ENCODE results near the gene FCN1. TPM values are rescaled to one million over a fixed set of nuclear protein-coding genes. Genes with fewer than 3 reads are reported as not detected.
A peak's percentile ranks its signal among the peaks of the same experiment; 100 is the strongest.

FCN1 gene
- polyA plus RNA-seq, 3 donors: 2,884 to 7,680 (median 6,268) TPM

- H3K4me3 ChIP-seq (replicated peaks in 1 of 3; ENCODE audit: low read depth in 2 of 3, low read length in 3 of 3): no peak overlapping the region
- TF ChIP-seq CTCF (IDR thresholded peaks at IDR 0.05): no peak
- DNase-seq: peak in 1 of 3 donors; percentile 12
- H3K4me1 Mint-ChIP-seq: peaks cover 51% of the 10 kb centered on the region
- peak overlapping the region in 4 of 7 donors; percentile 61 to 78 (median 66) for H3K27ac Mint-ChIP-seq
- peaks cover 33 to 68% of the 10 kb centered on the region in 2 donors for H3K4me1 ChIP-seq (ENCODE audit: control insufficient read depth in 1 of 2, insufficient read depth in 2 of 2, low read length in 2 of 2)
- peaks cover 0 to 7% of the 10 kb centered on the region in 2 donors for H3K27me3 ChIP-seq (ENCODE audit: control insufficient read depth in 2 of 2, insufficient read depth in 2 of 2, low read length in 2 of 2)
- H3K4me3 Mint-ChIP-seq: no peak overlapping the region
- H3K36me3 Mint-ChIP-seq: peaks cover 4 to 7% of the 10 kb centered on the region in 2 donors
- intact Hi-C loops (cut with micrococcal nuclease): no loop called here
- WGBS (ENCODE audit: insufficient coverage): 91% methylated on average over 6 of the region's 13 CpGs
- H3K27ac ChIP-seq (ENCODE audit: low read depth in 1 of 2, low read length in 2 of 2): peak overlapping the region in 1 of 2 donors; percentile 49
- no peak overlapping the region for H2AFZ ChIP-seq (ENCODE audit: insufficient read depth, low read depth, low read length, poor library complexity, severe bottlenecking)
- no peaks in the 10 kb centered on the region for H4K20me1 ChIP-seq (ENCODE audit: insufficient read depth, low read length)
- H3K36me3 ChIP-seq (replicated peaks in 1 of 2; ENCODE audit: control insufficient read depth in 1 of 2, insufficient read depth in 2 of 2, low read length in 2 of 2): no peaks in the 10 kb centered on the region
- no peak overlapping the region for H3K9ac ChIP-seq (ENCODE audit: insufficient read depth, low read length, poor library complexity, severe bottlenecking)
- peaks cover 0 to 17% (median 5%) of the 10 kb centered on the region in 7 donors for H3K9me3 Mint-ChIP-seq
- peaks cover 30 to 37% (median 32%) of the 10 kb centered on the region in 3 donors for H3K27me3 Mint-ChIP-seq (ENCODE audit: low read depth in 3 of 3)
- H3K4me2 ChIP-seq (replicated peaks; ENCODE audit: extremely low read depth, low read length, poor library complexity, severe bottlenecking): no peak overlapping the region
- peaks cover 0 to 9% of the 10 kb centered on the region in 2 donors for H3K9me3 ChIP-seq (replicated peaks in 1 of 2; ENCODE audit: control insufficient read depth in 1 of 2, insufficient read depth in 1 of 2, low read length in 2 of 2)
- no peaks in the 10 kb centered on the region for H3K79me2 ChIP-seq (ENCODE audit: insufficient read depth, low read length)
Measured at GRCh38 chr9:134964271-134965055, 46.8 kb upstream of the FCN1 start.

DNA sequence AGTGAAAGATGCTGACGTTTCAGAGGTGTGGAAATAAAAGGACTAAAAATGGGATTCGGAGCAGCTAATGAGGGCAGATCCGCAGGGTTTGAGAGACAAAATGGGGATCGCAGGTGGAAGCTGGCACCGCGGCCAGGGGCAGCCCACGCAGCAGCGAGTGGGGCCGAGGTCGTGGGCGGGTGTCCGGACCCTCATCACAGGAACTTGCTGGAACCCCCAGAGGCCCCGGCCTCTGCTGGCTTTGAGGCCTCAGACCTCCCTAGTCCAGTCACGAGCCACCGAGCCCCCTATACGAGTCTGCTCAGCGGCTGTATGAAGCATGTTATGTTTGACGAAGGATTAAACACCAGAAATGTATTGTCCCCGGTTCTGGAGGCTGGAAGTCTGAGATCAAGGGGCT, 45.8 kb upstream of the FCN1 start:
- no peak overlapping the region for H3K27ac ChIP-seq (ENCODE audit: low read depth in 1 of 2, low read length in 2 of 2)
- H4K20me1 ChIP-seq (ENCODE audit: insufficient read depth, low read length): no peaks in the 10 kb centered on the region
- H2AFZ ChIP-seq (ENCODE audit: insufficient read depth, low read depth, low read length, poor library complexity, severe bottlenecking): no peak overlapping the region
- H3K9me3 ChIP-seq (replicated peaks in 1 of 2; ENCODE audit: control insufficient read depth in 1 of 2, insufficient read depth in 1 of 2, low read length in 2 of 2): peaks cover 2 to 13% of the 10 kb centered on the region in 2 donors
- H3K4me3 ChIP-seq (replicated peaks in 1 of 3; ENCODE audit: low read depth in 2 of 3, low read length in 3 of 3): no peak overlapping the region
- TF ChIP-seq CTCF (IDR thresholded peaks at IDR 0.05): no peak
- WGBS (ENCODE audit: insufficient coverage): 96% methylated on average over 18 of the region's 19 CpGs
- no peaks in the 10 kb centered on the region for H3K36me3 ChIP-seq (replicated peaks in 1 of 2; ENCODE audit: control insufficient read depth in 1 of 2, insufficient read depth in 2 of 2, low read length in 2 of 2)
- peaks cover 0 to 2% of the 10 kb centered on the region in 2 donors for H3K27me3 ChIP-seq (ENCODE audit: control insufficient read depth in 2 of 2, insufficient read depth in 2 of 2, low read length in 2 of 2)
- H3K4me1 ChIP-seq (ENCODE audit: control insufficient read depth in 1 of 2, insufficient read depth in 2 of 2, low read length in 2 of 2): peaks cover 33 to 68% of the 10 kb centered on the region in 2 donors
- Mint-ChIP-seq H3K27me3 (ENCODE audit: low read depth in 3 of 3) (peaks cover 26 to 33% (median 32%) of the 10 kb centered on the region in 3 donors), H3K4me1 (peaks cover 51% of the 10 kb centered on the region), H3K27ac (peak overlapping the region in 1 of 7 donors; percentile 68), H3K9me3 (peaks cover 0 to 17% (median 5%) of the 10 kb centered on the region in 7 donors), H3K36me3 (peaks cover 4 to 7% of the 10 kb centered on the region in 2 donors), H3K4me3 (peak overlapping the region in 1 of 2 donors; percentile 39)
- H3K79me2 ChIP-seq (ENCODE audit: insufficient read depth, low read length): no peaks in the 10 kb centered on the region
- intact Hi-C loops (cut with micrococcal nuclease): no loop called here
- no peak for DNase-seq
- no peak overlapping the region for H3K9ac ChIP-seq (ENCODE audit: insufficient read depth, low read length, poor library complexity, severe bottlenecking)
- H3K4me2 ChIP-seq (replicated peaks; ENCODE audit: extremely low read depth, low read length, poor library complexity, severe bottlenecking): no peak overlapping the region

All from CD14-positive monocyte (primary cell).